SK-N-SH (cell line): ENCODE data around the gene PABPC1L. TPM values are rescaled to one million over a fixed set of nuclear protein-coding genes. Genes with fewer than 3 reads are reported as not detected.
A peak's percentile ranks its signal among the peaks of the same experiment; 100 is the strongest.

Experiments used
- CTCF ChIA-PET: fragments of 300-600, 350-600 bp; formaldehyde crosslinking; extraction: SDS; loops from one replicate; lab custom pipeline; 2021; lab: Yijun Ruan, JAX
- POLR2A ChIA-PET: fragments of 350-600 bp; sonication (Branson Sonifier 250); formaldehyde crosslinking; extraction: SDS; loops from one replicate; lab custom pipeline; 2020; ENCODE audit warnings: antibody characterized with exemption, inconsistent platforms; lab: Yijun Ruan, JAX
- DNase-seq: peaks from one replicate; pipeline ENCODE4 v3.0.0; 2012
- H2AFZ ChIP-seq: fragments of 200-600 bp; sonication (generic); 2 replicates; pipeline ENCODE4 v1.8.1; 2016; ENCODE audit warnings: antibody characterized with exemption, mild to moderate bottlenecking, low read depth
- H3F3A ChIP-seq: fragments of 200-600 bp; sonication (generic); replicated peaks from 2 replicates; pipeline ENCODE3; 2016; ENCODE audit warnings: antibody characterized with exemption, mild to moderate bottlenecking; ENCODE audit not compliant: insufficient read depth
- H3K27ac ChIP-seq, 2 experiments: fragments of 200-500 bp in 1 of 2; fragments of 200-600 bp in 1 of 2; sonication (Bioruptor generic) in 1 of 2; sonication (generic), shearing (Covaris generic) in 1 of 2; 2 replicates each; pipeline versions ENCODE4 v1.5.1 to v1.6.1; 2014 to 2016; ENCODE audit warnings: low read depth in 2 of 2, inconsistent platforms in 1 of 2, low read length in 1 of 2, mild to moderate bottlenecking in 1 of 2, mixed read lengths in 1 of 2
- H3K27me3 ChIP-seq: fragments of 200-600 bp; sonication (generic), shearing (Covaris generic); 2 replicates; pipeline ENCODE4 v1.6.1; 2016; ENCODE audit warnings: mixed run types; ENCODE audit not compliant: insufficient read depth
- H3K36me3 ChIP-seq, 2 experiments: fragments of 200-500 bp in 1 of 2; fragments of 200-600 bp in 1 of 2; sonication (Bioruptor generic) in 1 of 2; sonication (generic) in 1 of 2; replicated peaks in 1 of 2; 2 replicates each; pipeline versions ENCODE3 to v1.5.1; 2014 to 2016; ENCODE audit warnings: low read length in 1 of 2, mild to moderate bottlenecking in 1 of 2; ENCODE audit not compliant: insufficient read depth in 2 of 2, control insufficient read depth in 1 of 2
- H3K4me1 ChIP-seq, 2 experiments: fragments of 200-500 bp in 1 of 2; fragments of 200-600 bp in 1 of 2; sonication (Bioruptor generic) in 1 of 2; sonication (generic), shearing (Covaris generic) in 1 of 2; 2 replicates each; pipeline versions ENCODE4 v1.5.1 to v1.6.1; 2014 to 2016; ENCODE audit warnings: low read depth in 1 of 2, low read length in 1 of 2, mixed run types in 1 of 2; ENCODE audit not compliant: insufficient read depth in 2 of 2, control insufficient read depth in 1 of 2
- H3K4me2 ChIP-seq: fragments of 200-600 bp; sonication (generic), shearing (Covaris generic); 2 replicates; pipeline ENCODE4 v1.6.1; 2017; ENCODE audit warnings: mixed run types
- H3K4me3 ChIP-seq, 2 experiments: fragments of 200-500 bp in 1 of 2; fragments of 200-600 bp in 1 of 2; sonication (Bioruptor generic) in 1 of 2; sonication (generic), shearing (Covaris generic) in 1 of 2; 2 replicates each; pipeline versions ENCODE4 v1.5.1 to v1.8.1; 2014 to 2016; ENCODE audit warnings: low read depth in 2 of 2, inconsistent platforms in 1 of 2, low read length in 1 of 2, mild to moderate bottlenecking in 1 of 2, mixed read lengths in 1 of 2, moderate library complexity in 1 of 2
- H3K79me2 ChIP-seq: fragments of 200-600 bp; sonication (generic); 2 replicates; pipeline ENCODE4 v1.8.1; 2017; ENCODE audit warnings: mild to moderate bottlenecking; ENCODE audit not compliant: insufficient read depth
- H3K9ac ChIP-seq: fragments of 200-600 bp; sonication (generic); 2 replicates; pipeline ENCODE4 v1.6.1; 2017; ENCODE audit warnings: mixed run types
- H3K9me2 ChIP-seq: fragments of 200-600 bp; sonication (generic); 2 replicates; pipeline ENCODE4 v1.6.1; 2017; ENCODE audit warnings: mixed run types
- H3K9me3 ChIP-seq: fragments of 200-600 bp; sonication (generic); 2 replicates; pipeline ENCODE4 v1.6.1; 2017; ENCODE audit warnings: mixed run types, mild to moderate bottlenecking, moderate library complexity
- H4K20me1 ChIP-seq: fragments of 200-600 bp; sonication (generic); 2 replicates; pipeline ENCODE4 v1.6.1; 2017; ENCODE audit warnings: mild to moderate bottlenecking, mixed run types; ENCODE audit not compliant: insufficient read depth
- CHD2 ChIP-seq: fragments of 150-350 bp; IDR thresholded peaks from 2 replicates; pipeline ENCODE4 v1.6.1; 2018; ENCODE audit warnings: low read length; ENCODE audit not compliant: partially characterized antibody
- EP300 ChIP-seq, 2 experiments: IDR thresholded peaks; 2 replicates each; pipeline versions ENCODE4 v1.4.0 to v1.6.1; 2012; ENCODE audit warnings: borderline replicate concordance in 1 of 2, low read depth in 1 of 2, low read length in 1 of 2
- FOXJ3 ChIP-seq: sonication (generic); formaldehyde crosslinking; IDR thresholded peaks from 2 replicates; pipeline ENCODE4 v1.5.1; 2020; ENCODE audit warnings: mild to moderate bottlenecking, missing genetic modification reagents
- GABPA ChIP-seq: IDR thresholded peaks from 2 replicates; pipeline ENCODE4 v1.4.0; 2012; ENCODE audit warnings: low read depth, mild to moderate bottlenecking
- NRF1 ChIP-seq: IDR thresholded peaks from 2 replicates; pipeline ENCODE4 v1.6.1; 2012; ENCODE audit warnings: low read depth, mild to moderate bottlenecking, low read length
- SIN3A ChIP-seq: IDR thresholded peaks from 2 replicates; pipeline ENCODE4 v1.6.1; 2012; ENCODE audit warnings: low read depth, mild to moderate bottlenecking, low read length, moderate library complexity, borderline replicate concordance
- SMC3 ChIP-seq: IDR thresholded peaks from 2 replicates; pipeline ENCODE4 v1.6.1; 2012; ENCODE audit warnings: low read depth, low read length, improper control_type of control experiment
- TCF12 ChIP-seq: IDR thresholded peaks from 2 replicates; pipeline ENCODE4 v1.4.0; 2012
- WGBS: methylation state at CpG from one replicate; pipeline ENCODE4 v1.1.6; 2017; ENCODE audit warnings: low lambda C conversion rate; 5-methylcytosine and 5-hydroxymethylcytosine counted together
- polyA plus RNA-seq, 3 experiments: library from polyadenylated mRNA; depleted of rRNA; stranded (reverse); fragments of >200 nt; gene quantifications; 2 replicates each; pipeline ENCODE4 v1.2.3, GENCODE V29; 2012
- TF ChIP-seq, protein P1 (sequence below): fragments of 150-350 bp; IDR thresholded peaks from 2 replicates; pipeline ENCODE4 v1.6.1; 2017; ENCODE audit warnings: antibody characterized with exemption, low read length, low read depth, borderline replicate concordance
- TF ChIP-seq, protein P2 (sequence below): IDR thresholded peaks from 2 replicates; pipeline ENCODE4 v1.6.1; 2012; ENCODE audit warnings: mild to moderate bottlenecking, low read depth, low read length, moderate library complexity
- TF ChIP-seq, protein P3 (sequence below): IDR thresholded peaks from 2 replicates; pipeline ENCODE4 v1.4.0; 2012; ENCODE audit warnings: low read depth

PABPC1L gene
- polyA plus RNA-seq, 1 of the 3 experiments (the other 2 are of a cell fraction) = 205 TPM

DNA sequence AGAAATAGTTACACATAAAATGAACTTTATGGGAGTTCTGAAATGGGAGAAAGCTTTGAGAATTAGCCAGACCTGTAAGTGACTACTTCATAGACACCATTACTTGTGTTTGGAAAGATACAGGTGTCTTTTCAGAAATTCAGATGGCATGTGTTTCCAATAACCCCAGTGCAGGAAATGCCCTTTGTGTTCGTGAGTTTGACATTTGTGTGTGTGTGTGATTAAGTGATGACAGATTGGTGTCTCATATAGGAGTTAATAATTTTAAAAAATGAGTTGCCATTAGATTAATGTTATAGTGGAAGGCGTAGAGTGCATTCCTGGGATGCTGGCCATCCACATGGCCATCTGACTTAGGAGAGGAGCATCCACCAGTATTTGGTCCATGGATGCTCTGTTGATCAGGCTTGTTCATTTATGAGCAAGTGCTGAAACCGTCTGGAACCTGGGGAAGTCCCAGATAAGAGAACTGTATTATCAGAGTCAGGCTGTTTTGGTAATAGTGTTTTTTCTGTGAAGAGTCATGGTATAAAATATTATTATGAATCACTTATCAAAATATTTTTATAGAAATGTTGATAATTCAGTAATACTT is 59.5 kb downstream of the PABPC1L start:
- DNase-seq = peak; percentile 9
- peak overlapping the region in 1 of 2 experiments; percentile 17; a peak in 1 of 4 replicates for H3K4me3 ChIP-seq
- peak overlapping the region; percentile 84 for H3K4me2 ChIP-seq
- H3K4me1 ChIP-seq = peaks cover 17 to 20% of the 10 kb centered on the region in 2 experiments; a peak in 3 of 4 replicates
- POLR2A ChIA-PET = no interaction called here
- TF ChIP-seq, protein P1, sequence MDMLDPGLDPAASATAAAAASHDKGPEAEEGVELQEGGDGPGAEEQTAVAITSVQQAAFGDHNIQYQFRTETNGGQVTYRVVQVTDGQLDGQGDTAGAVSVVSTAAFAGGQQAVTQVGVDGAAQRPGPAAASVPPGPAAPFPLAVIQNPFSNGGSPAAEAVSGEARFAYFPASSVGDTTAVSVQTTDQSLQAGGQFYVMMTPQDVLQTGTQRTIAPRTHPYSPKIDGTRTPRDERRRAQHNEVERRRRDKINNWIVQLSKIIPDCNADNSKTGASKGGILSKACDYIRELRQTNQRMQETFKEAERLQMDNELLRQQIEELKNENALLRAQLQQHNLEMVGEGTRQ = no peak
- TF ChIP-seq, protein P2, sequence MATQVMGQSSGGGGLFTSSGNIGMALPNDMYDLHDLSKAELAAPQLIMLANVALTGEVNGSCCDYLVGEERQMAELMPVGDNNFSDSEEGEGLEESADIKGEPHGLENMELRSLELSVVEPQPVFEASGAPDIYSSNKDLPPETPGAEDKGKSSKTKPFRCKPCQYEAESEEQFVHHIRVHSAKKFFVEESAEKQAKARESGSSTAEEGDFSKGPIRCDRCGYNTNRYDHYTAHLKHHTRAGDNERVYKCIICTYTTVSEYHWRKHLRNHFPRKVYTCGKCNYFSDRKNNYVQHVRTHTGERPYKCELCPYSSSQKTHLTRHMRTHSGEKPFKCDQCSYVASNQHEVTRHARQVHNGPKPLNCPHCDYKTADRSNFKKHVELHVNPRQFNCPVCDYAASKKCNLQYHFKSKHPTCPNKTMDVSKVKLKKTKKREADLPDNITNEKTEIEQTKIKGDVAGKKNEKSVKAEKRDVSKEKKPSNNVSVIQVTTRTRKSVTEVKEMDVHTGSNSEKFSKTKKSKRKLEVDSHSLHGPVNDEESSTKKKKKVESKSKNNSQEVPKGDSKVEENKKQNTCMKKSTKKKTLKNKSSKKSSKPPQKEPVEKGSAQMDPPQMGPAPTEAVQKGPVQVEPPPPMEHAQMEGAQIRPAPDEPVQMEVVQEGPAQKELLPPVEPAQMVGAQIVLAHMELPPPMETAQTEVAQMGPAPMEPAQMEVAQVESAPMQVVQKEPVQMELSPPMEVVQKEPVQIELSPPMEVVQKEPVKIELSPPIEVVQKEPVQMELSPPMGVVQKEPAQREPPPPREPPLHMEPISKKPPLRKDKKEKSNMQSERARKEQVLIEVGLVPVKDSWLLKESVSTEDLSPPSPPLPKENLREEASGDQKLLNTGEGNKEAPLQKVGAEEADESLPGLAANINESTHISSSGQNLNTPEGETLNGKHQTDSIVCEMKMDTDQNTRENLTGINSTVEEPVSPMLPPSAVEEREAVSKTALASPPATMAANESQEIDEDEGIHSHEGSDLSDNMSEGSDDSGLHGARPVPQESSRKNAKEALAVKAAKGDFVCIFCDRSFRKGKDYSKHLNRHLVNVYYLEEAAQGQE = no peak
- no peak for TF ChIP-seq TCF12
- no peak for TF ChIP-seq GABPA
- TF ChIP-seq CHD2 = no peak
- TF ChIP-seq, protein P3, sequence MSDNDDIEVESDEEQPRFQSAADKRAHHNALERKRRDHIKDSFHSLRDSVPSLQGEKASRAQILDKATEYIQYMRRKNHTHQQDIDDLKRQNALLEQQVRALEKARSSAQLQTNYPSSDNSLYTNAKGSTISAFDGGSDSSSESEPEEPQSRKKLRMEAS = no peak
- TF ChIP-seq SIN3A = no peak
- TF ChIP-seq FOXJ3 (CRISPR knock-in tag) = no peak
- no peak for TF ChIP-seq NRF1
- no peak for TF ChIP-seq EP300 (IDR thresholded peaks at IDR 0.05; ENCODE audit: borderline replicate concordance in 1 of 2, low read depth in 1 of 2, low read length in 1 of 2)
- no peak for TF ChIP-seq SMC3
- no peaks in the 10 kb centered on the region for H3K9me2 ChIP-seq
- H2AFZ ChIP-seq = no peak overlapping the region
- H3K79me2 ChIP-seq = peaks cover 54% of the 10 kb centered on the region
- H3K27ac ChIP-seq = 0 out of 4 replicates have a peak overlapping the region, but pooled peaks of 1 of the 2 experiments have one; percentile 5
- no peaks in the 10 kb centered on the region for H3F3A ChIP-seq
- peaks cover 14% of the 10 kb centered on the region; the same call in 1 of the 2 replicates for H4K20me1 ChIP-seq
- H3K27me3 ChIP-seq = no peaks in the 10 kb centered on the region
- WGBS = 51% methylated on average over 3 of the region's 3 CpGs
- no peaks in the 10 kb centered on the region for H3K9me3 ChIP-seq
- H3K9ac ChIP-seq = no peak overlapping the region
- peaks cover 15 to 25% of the 10 kb centered on the region in 2 experiments for H3K36me3 ChIP-seq
- CTCF ChIA-PET = no interaction called here
